ENCODE measurements around the gene CEACAM20.
"Not testable (repeated sequence)": the region's sequence is repeated elsewhere in the genome, so short reads cannot be mapped to it uniquely, and the experiment has no call there.

Gene CEACAM20

GRCh38 chr19:44553478-44554171 is 24.1 kb upstream of the CEACAM20 start:
- H2BK12ac ChIP-seq (ENCODE audit: low read length): no peak overlapping the region
- no peak overlapping the region for H2BK5ac ChIP-seq (ENCODE audit: low read depth, low read length, poor library complexity)
- no peaks in the 10 kb centered on the region for H3K36me3 ChIP-seq (ENCODE audit: control insufficient read depth in 1 of 2, insufficient read depth in 2 of 2, low read length in 2 of 2)
- no peak overlapping the region for H4K91ac ChIP-seq (ENCODE audit: low read depth, low read length)
- H3K79me2 ChIP-seq (ENCODE audit: control insufficient read depth, insufficient read depth, low read length, poor library complexity): no peaks in the 10 kb centered on the region
- H3K14ac ChIP-seq (ENCODE audit: low read length): no peak overlapping the region
- no peak overlapping the region for H2AFZ ChIP-seq (ENCODE audit: insufficient read depth, low read length, poor library complexity)
- H3K27ac ChIP-seq (ENCODE audit: low read depth, low read length): no peak overlapping the region
- WGBS (ENCODE audit: extremely low coverage, insufficient coverage, insufficient read length): no CpG with 5 or more reads among the region's 6 CpGs
- H3K4ac ChIP-seq (ENCODE audit: low read depth, low read length): no peak overlapping the region
- no peak overlapping the region for H3K23ac ChIP-seq (ENCODE audit: low read length)
- H4K12ac ChIP-seq (ENCODE audit: low read depth, low read length): no peak overlapping the region
- DNase-seq: no peak
- peaks cover 0 to 6% of the 10 kb centered on the region in 2 experiments for H3K4me1 ChIP-seq (ENCODE audit: control insufficient read depth in 1 of 2, insufficient read depth in 2 of 2, low read length in 2 of 2)
- H3K18ac ChIP-seq (ENCODE audit: low read length): no peak overlapping the region
- H3K79me1 ChIP-seq (ENCODE audit: low read length): no peaks in the 10 kb centered on the region
- no peaks in the 10 kb centered on the region for H3K27me3 ChIP-seq (ENCODE audit: insufficient read depth, low read length)
- peaks cover 2% of the 10 kb centered on the region for H3K9me3 ChIP-seq (ENCODE audit: insufficient read depth, low read depth, low read length)
- H3K4me2 ChIP-seq (ENCODE audit: low read length): no peak overlapping the region
- H3K9ac ChIP-seq (ENCODE audit: low read length): no peak overlapping the region
- H2AK5ac ChIP-seq (ENCODE audit: low read length): no peak overlapping the region
- no peak overlapping the region for H2BK120ac ChIP-seq (ENCODE audit: insufficient read depth, low read length, poor library complexity)
- no peak overlapping the region for H4K8ac ChIP-seq (ENCODE audit: low read depth, low read length)
- H3K4me3 ChIP-seq (ENCODE audit: low read depth, low read length): no peak overlapping the region

DNA sequence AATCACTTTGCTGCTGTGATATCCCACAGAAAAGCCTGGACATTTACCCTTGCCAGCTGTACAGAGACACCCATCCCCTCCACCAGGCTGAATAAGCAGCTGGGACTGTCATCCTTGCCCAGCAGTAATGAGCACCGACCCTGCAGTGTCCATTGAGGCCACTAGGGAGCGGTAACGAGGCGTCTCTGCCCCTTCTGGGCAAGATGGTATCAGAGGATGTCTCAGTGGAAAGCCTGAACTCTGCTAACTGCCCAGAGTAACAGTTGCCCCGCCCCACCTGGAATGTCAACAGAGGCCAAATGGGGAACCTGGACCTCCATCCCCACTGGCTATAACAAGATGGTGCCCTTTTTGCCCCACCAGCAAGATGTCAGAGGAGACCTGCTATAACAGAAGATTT is 22.8 kb upstream of the CEACAM20 start:
- H2BK120ac ChIP-seq (ENCODE audit: insufficient read depth, low read length, poor library complexity): no peak overlapping the region
- no peak overlapping the region for H3K23ac ChIP-seq (ENCODE audit: low read length)
- no peak overlapping the region for H3K4ac ChIP-seq (ENCODE audit: low read depth, low read length)
- no peak overlapping the region for H2BK12ac ChIP-seq (ENCODE audit: low read length)
- H4K12ac ChIP-seq (ENCODE audit: low read depth, low read length): no peak overlapping the region
- H3K18ac ChIP-seq (ENCODE audit: low read length): no peak overlapping the region
- H3K9me3 ChIP-seq (ENCODE audit: insufficient read depth, low read depth, low read length): peaks cover 4% of the 10 kb centered on the region
- no peak overlapping the region for H3K4me2 ChIP-seq (ENCODE audit: low read length)
- H4K91ac ChIP-seq (ENCODE audit: low read depth, low read length): no peak overlapping the region
- H3K4me1 ChIP-seq (ENCODE audit: control insufficient read depth in 1 of 2, insufficient read depth in 2 of 2, low read length in 2 of 2): peaks cover 0 to 6% of the 10 kb centered on the region in 2 experiments
- peak; percentile 19 to 66 for DNase-seq
- H3K36me3 ChIP-seq (ENCODE audit: control insufficient read depth in 1 of 2, insufficient read depth in 2 of 2, low read length in 2 of 2): no peaks in the 10 kb centered on the region
- H3K14ac ChIP-seq (ENCODE audit: low read length): no peak overlapping the region
- no CpG with 5 or more reads among the region's 5 CpGs for WGBS (ENCODE audit: extremely low coverage, insufficient coverage, insufficient read length)
- no peak overlapping the region for H3K27ac ChIP-seq (ENCODE audit: low read depth, low read length)
- H4K8ac ChIP-seq (ENCODE audit: low read depth, low read length): no peak overlapping the region
- no peak overlapping the region for H3K4me3 ChIP-seq (ENCODE audit: low read depth, low read length)
- no peaks in the 10 kb centered on the region for H3K27me3 ChIP-seq (ENCODE audit: insufficient read depth, low read length)
- H3K9ac ChIP-seq (ENCODE audit: low read length): no peak overlapping the region
- no peak overlapping the region for H2AK5ac ChIP-seq (ENCODE audit: low read length)
- H3K79me2 ChIP-seq (ENCODE audit: control insufficient read depth, insufficient read depth, low read length, poor library complexity): no peaks in the 10 kb centered on the region
- H2AFZ ChIP-seq (ENCODE audit: insufficient read depth, low read length, poor library complexity): no peak overlapping the region
- no peaks in the 10 kb centered on the region for H3K79me1 ChIP-seq (ENCODE audit: low read length)
- H2BK5ac ChIP-seq (ENCODE audit: low read depth, low read length, poor library complexity): no peak overlapping the region

DNA sequence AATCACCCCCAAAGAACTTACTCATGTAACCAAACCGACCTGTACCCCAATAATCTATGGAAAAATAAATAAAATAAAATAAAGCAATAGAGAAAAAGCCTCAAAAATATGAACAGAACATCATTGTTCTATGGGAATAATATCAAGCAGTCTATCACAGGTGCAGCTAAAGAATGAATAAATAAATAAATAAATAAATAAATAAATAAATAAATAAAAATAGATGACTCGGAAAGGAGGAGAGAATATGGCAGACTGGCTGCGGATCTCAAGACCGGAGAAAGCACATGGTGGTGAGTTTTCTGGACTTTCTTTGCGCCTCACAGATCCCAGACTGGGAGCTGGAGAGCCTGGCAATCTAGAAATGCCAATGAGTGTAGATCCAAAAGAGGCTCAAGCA is 22.4 kb upstream of the CEACAM20 start:
- no peak overlapping the region for H3K9ac ChIP-seq (ENCODE audit: low read length)
- H3K27me3 ChIP-seq (ENCODE audit: insufficient read depth, low read length): no peaks in the 10 kb centered on the region
- H3K4ac ChIP-seq (ENCODE audit: low read depth, low read length): no peak overlapping the region
- H3K14ac ChIP-seq (ENCODE audit: low read length): no peak overlapping the region
- H3K18ac ChIP-seq (ENCODE audit: low read length): no peak overlapping the region
- no peak overlapping the region for H4K12ac ChIP-seq (ENCODE audit: low read depth, low read length)
- H3K79me2 ChIP-seq (ENCODE audit: control insufficient read depth, insufficient read depth, low read length, poor library complexity): no peaks in the 10 kb centered on the region
- peaks cover 7% of the 10 kb centered on the region for H3K9me3 ChIP-seq (ENCODE audit: insufficient read depth, low read depth, low read length)
- no peak overlapping the region for H3K23ac ChIP-seq (ENCODE audit: low read length)
- H3K27ac ChIP-seq (ENCODE audit: low read depth, low read length): no peak overlapping the region
- WGBS (ENCODE audit: extremely low coverage, insufficient coverage, insufficient read length): no CpG with 5 or more reads among the region's 5 CpGs
- DNase-seq: no peak
- H3K4me1 ChIP-seq (ENCODE audit: control insufficient read depth in 1 of 2, insufficient read depth in 2 of 2, low read length in 2 of 2): peaks cover 0 to 6% of the 10 kb centered on the region in 2 experiments
- H3K79me1 ChIP-seq (ENCODE audit: low read length): no peaks in the 10 kb centered on the region
- no peak overlapping the region for H4K91ac ChIP-seq (ENCODE audit: low read depth, low read length)
- no peak overlapping the region for H2BK120ac ChIP-seq (ENCODE audit: insufficient read depth, low read length, poor library complexity)
- H2BK5ac ChIP-seq (ENCODE audit: low read depth, low read length, poor library complexity): no peak overlapping the region
- H2AFZ ChIP-seq (ENCODE audit: insufficient read depth, low read length, poor library complexity): no peak overlapping the region
- H4K8ac ChIP-seq (ENCODE audit: low read depth, low read length): no peak overlapping the region
- H3K36me3 ChIP-seq (ENCODE audit: control insufficient read depth in 1 of 2, insufficient read depth in 2 of 2, low read length in 2 of 2): peaks cover 0 to 2% of the 10 kb centered on the region in 2 experiments
- H3K4me3 ChIP-seq (ENCODE audit: low read depth, low read length): no peak overlapping the region
- H3K4me2 ChIP-seq (ENCODE audit: low read length): no peak overlapping the region
- no peak overlapping the region for H2BK12ac ChIP-seq (ENCODE audit: low read length)
- H2AK5ac ChIP-seq (ENCODE audit: low read length): no peak overlapping the region

DNA sequence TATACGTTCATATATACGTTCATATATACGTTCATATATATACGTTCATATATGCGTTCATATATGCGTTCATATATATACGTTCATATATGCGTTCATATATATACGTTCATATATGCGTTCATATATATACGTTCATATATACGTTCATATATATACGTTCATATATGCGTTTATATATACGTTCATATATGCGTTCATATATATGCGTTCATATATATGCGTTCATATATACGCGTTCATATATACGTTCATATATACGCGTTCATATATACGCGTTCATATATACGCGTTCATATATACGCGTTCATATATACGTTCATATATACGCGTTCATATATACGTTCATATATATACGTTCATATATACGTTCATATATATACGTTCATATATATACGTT is 21.5 kb upstream of the CEACAM20 start:
- H3K4me3 ChIP-seq (ENCODE audit: low read depth, low read length); H3K9ac ChIP-seq (ENCODE audit: low read length); H4K91ac ChIP-seq (ENCODE audit: low read depth, low read length); H3K27me3 ChIP-seq (ENCODE audit: insufficient read depth, low read length); H3K4me1 ChIP-seq (ENCODE audit: control insufficient read depth in 1 of 2, insufficient read depth in 2 of 2, low read length in 2 of 2); H3K4me2 ChIP-seq (ENCODE audit: low read length); H3K79me1 ChIP-seq (ENCODE audit: low read length); H4K12ac ChIP-seq (ENCODE audit: low read depth, low read length); H2BK120ac ChIP-seq (ENCODE audit: insufficient read depth, low read length, poor library complexity); H3K79me2 ChIP-seq (ENCODE audit: control insufficient read depth, insufficient read depth, low read length, poor library complexity); H3K4ac ChIP-seq (ENCODE audit: low read depth, low read length); H3K23ac ChIP-seq (ENCODE audit: low read length); H3K27ac ChIP-seq (ENCODE audit: low read depth, low read length); H3K9me3 ChIP-seq (ENCODE audit: insufficient read depth, low read depth, low read length); H3K18ac ChIP-seq (ENCODE audit: low read length); H2AK5ac ChIP-seq (ENCODE audit: low read length); H3K36me3 ChIP-seq (ENCODE audit: control insufficient read depth in 1 of 2, insufficient read depth in 2 of 2, low read length in 2 of 2); H2BK5ac ChIP-seq (ENCODE audit: low read depth, low read length, poor library complexity); H2AFZ ChIP-seq (ENCODE audit: insufficient read depth, low read length, poor library complexity); H2BK12ac ChIP-seq (ENCODE audit: low read length); H4K8ac ChIP-seq (ENCODE audit: low read depth, low read length); H3K14ac ChIP-seq (ENCODE audit: low read length); DNase-seq: not testable (repeated sequence)
- 100% methylated on average over 12 of the region's 37 CpGs for WGBS (ENCODE audit: extremely low coverage, insufficient coverage, insufficient read length)
